Measurements from ENCODE around the gene POLE.

Gene POLE

GRCh38 chr12:132653567-132654290 lies 33.4 kb downstream of the POLE start:
- DNase-seq (ENCODE audit: low read depth): no peak

DNA sequence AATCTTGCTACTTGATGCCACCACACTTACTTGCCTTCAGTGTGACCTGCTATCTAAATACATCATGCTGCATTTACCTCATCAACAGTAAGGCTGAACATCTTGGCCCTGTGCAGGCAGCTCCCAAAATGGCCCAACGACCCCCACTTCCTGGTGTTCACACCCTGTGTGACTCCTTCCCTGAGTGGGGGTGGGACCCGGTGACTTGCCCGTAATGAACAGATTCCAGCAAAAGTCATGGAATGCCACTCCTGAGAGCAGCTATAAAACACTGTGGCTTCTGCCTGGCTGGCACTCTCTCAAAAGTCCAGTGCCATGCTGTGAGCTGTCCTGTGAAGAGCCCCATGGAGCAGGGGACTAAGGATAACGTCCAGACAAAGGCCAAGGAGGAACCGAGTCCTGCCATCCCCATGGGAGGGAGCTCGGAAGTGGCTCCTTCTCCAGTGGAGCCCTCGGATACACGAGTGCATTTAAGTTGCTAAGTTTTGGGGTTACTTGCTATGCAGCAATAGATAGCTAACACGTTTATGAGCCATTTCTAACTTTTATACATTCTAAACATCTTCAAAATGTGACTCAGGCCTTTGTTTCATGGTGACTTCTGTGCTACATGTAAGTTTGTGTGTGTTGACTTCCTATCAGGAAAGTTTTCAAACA lies 35.6 kb downstream of the POLE start:
- no peak for DNase-seq (ENCODE audit: low read depth)

DNA sequence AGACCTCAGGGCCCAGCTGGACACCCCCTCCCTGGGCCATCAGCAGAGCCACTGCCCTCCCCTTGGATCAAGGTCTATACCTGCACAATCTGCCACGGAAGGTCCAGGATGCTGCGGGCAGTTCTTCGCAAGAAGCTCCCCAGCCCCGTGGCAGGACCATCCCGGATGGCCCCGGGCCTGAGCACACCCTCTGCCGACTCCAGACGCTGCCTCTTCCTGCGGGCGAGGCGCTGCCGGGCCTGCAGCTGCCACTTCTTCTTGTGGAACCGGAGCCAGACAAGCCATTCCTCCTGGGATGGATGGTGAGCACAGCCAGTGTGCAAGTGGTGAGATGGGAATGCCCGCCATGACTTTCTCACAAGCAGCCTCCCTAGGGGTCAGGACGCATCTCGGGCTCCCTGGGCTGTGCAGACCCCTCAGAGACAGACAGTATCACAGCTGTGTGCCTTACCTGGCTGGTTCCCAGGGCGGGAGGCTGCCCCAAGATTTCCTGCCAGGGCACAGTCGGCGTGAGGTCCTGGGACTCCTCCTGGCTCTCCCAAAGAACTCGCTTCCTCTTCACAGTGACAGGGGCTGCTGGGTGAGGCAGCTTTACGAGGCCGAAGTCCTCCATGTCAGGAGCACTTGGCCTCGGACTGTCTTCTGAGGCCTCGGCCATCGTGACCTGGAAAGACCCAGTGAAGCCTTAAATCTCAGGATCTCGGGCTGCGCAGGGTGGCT lies 37.8 kb downstream of the POLE start:
- DNase-seq (ENCODE audit: low read depth): no peak

DNA sequence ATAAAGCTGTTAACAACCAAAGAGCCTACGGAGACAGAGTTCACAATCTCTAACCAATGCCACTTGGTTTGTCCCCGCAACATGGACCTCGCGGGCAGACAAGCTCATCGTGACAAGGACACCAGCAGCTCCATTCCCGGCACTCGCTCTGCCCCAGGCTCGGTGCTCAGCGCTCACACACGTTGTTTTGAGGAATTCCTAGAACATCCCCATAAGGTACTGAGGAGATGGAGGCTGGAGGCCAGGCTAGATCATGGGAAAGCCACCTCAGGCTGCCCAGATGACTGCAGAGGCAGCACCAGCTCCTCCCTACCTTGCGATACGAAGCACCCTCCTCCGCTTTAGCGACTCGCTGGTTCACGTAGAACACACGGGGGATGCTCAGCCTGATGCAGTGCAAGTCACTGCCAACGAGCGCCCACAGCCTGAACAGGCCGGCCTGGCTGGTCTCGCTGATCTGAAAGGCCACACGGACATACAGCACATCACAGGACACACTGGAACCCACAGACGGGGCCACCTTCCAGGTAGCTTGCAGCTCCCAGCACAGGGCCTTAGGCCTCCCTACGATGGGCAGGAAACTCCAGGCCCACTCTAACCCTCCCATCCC lies 38.4 kb downstream of the POLE start:
- no peak for DNase-seq (ENCODE audit: low read depth)

DNA sequence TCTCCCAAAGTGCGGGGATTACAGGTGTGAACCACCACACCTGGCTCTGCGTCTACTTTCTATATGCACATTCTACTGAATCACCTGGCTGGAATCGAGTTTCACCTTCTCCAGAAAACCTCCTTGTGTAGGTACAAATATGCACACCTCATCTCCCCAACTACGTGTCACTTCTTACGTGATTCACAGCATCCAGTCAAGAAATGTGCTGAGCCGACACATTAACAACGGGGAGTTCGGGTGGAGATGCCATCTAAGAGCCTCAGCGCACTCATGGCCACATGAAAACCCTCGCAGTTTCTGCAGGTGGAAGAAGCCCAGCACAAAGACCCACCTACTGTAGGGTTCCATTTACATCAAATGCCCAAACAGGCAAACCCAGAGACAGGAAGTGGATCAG lies 39.3 kb downstream of the POLE start:
- no peak for DNase-seq (ENCODE audit: low read depth)

DNA sequence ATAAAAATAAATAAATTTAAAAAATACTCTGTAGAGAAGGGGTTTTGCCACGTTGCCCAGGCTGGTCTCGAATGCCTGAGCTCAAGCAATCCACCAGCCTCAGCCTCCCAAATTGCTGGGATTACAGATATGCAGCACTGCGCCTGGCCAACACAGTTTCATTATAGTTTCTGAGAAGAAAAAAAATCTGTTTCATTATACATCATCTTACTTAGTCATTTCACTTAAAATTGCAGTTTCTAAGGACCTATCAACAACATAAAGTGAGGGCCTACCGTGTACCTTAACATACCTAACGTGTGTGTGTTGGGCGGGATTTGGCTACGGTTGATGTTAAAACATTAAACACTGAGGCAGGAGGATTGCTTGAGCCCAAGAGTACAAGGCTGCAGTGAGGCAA lies 40.3 kb downstream of the POLE start:
- DNase-seq (ENCODE audit: low read depth): no peak

DNA sequence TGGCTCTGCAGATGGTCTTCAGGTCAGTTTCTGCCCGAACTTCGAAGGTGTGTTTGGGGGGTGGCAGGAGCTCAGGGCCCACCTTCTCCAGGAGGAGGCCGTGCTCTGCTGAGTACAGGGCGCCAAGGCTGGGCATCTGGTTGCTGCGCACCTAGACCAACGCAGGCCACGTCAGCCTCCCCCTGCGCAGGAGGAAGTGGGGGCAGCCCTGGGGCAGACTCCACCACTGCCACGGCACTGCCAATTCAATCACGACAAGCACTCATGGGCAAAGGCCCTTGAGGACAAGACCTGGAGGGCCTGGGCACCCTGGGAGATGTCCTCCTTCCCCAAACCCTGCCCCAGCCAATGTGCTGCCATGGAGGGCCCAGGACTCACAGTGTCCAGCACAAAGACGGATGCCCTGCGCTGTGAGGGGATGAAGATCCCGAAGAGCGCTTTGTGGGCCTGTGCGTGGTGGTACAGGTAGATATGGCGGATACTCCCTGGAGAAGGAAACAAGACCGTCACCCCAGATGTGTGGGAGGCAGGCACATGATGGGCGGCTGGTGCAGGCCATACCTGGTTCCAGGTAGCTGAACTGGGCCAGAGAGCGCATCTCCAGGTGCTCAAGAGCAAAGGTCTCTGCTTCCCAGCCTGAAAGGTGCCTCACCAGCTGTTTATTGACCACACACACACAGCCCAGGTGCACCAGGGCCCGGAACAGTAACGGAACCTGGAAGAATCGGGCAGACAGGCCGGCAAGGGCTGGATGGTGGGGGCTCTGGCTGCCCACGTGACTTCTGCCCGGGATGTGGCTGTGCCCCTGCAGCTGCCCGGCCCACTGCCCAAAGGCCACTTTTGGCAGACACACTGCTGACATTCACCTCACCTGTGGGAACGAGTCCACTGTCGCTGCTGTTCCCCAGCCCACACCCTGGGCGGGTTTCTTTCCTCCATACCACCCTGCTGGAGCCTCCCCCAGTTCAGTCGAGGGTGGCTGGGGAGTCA lies 44.0 kb downstream of the POLE start:
- no peak for DNase-seq (ENCODE audit: low read depth)

DNA sequence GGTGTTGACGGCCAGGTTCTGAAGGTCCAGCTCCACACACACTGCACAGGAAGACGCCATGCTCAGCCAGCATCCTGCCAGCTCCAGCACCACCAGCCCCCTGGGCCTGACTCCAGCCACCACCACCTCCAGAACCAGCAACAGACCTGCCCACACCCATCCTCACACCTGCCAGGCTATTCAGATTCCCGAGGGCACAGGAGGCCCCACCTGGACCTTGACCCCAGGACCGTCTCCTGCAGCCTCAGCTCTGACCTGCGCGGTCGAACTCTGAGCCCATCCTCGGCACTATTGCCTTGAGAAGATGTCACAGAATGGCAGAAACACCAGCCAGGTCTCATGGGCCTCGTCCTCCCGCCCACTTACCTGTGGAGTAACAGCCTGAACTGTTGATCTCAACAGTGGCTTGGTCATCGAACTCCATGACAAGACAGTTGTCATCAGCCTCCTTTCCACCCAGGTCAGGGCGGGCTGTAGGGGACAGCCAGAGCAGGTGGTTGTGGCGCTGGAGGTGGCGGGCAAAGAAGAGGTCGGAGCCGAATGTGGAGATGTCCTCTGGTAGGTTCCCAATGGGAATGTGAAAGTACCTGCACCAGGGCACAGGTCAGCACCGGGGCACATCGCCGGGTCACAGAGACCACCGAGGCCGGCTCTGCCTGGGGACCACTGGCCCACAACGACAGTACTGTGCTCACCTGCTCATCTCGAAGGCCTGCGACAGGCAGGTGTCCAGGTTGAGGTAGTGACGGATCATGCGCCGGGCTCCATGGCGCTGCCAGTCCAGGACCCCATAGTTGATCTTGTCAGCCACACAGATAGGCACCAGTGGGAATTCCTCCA lies 45.1 kb downstream of the POLE start:
- no peak for DNase-seq (ENCODE audit: low read depth)

GRCh38 chr12:132640936-132641335 lies 46.2 kb downstream of the POLE start:
- DNase-seq (ENCODE audit: low read depth): no peak

- DNase-seq (ENCODE audit: low read depth): no peak
These were observed 47.1 kb downstream of the POLE start for GRCh38 chr12:132639956-132640520.

DNA sequence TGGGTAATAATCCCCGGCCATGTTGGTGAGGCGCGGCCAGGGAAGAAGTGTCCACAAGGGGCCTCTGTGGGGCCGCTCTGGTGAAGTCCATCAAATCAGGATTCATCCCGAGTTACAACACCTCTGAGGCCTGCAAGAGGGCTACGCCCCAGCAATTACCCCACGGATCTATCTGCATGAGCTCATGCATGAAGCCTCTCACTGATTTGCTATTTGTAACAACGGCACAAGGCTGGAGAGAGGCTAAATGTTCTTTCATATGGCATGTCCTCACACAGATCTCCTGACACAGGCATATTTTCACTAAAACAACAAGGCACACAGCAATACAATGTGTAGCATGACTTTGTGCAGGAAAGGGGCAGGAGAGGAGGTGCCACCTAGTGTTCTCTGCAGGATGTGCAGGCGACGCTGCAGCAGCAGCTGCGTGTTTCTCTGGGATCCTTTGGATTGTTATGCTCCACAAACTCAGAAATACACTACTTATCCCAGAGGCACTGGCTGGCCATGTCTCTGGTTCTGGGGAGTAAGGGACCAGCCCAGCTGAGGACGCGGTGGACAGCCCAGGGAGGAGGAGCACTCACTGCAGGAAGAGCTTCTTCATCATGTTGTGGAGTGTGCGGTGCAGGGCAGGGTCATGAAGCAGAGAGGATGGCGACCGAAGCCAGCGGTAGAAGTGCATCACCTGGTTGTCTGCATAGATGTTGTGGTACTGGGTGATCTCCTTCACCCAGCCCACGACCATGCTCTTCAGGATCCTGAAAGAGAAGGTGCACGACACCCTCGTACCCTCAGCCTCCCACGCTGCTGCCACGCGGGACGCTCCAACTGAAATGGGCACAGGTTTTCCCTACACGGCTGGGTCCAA lies 48.4 kb downstream of the POLE start:
- peak; percentile 53 for DNase-seq (ENCODE audit: low read depth)

GRCh38 chr12:132637811-132638210 lies 49.3 kb downstream of the POLE start:
- DNase-seq (ENCODE audit: low read depth): no peak

DNA sequence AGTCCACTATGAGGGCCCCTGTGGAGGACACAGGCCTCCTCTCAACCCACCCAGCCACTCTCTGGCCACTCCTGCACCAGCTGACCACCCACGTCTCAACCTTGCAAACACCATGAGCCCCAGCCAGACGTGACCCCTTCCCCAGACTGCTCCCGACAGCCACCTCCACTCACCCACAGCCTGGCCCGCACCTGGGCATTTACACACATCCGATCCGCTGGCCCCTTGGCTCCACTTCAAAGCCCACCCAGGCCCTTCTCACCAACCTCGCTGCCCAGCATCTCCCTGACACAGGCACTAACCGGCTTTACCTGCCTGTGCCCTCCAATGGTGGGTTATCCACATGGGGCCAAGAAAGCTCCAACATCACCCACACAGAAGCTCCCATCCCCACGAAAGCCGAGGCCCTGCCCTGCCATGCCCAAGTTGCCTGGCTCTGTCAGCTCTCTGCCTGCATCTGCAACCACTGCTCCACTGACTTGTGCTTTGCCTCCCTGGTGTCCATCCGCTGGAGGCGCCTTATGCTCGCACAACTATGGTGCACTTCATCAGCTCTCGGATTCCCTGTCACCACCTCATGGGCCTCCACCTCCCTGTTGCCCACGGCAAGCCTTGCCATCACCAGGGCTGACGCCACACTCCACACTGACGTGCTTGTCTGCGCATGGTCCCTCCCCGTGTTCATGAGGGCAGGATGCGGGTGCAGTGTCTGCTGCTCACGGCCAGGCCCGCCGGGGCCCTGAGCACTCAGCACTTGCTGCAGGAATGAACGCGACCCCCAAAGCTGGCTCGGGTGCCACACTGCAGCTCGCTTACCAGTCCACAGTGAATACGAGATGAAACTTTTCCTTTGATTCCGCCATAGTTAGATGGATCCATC lies 51.8 kb downstream of the POLE start:
- no peak for DNase-seq (ENCODE audit: low read depth)

DNA sequence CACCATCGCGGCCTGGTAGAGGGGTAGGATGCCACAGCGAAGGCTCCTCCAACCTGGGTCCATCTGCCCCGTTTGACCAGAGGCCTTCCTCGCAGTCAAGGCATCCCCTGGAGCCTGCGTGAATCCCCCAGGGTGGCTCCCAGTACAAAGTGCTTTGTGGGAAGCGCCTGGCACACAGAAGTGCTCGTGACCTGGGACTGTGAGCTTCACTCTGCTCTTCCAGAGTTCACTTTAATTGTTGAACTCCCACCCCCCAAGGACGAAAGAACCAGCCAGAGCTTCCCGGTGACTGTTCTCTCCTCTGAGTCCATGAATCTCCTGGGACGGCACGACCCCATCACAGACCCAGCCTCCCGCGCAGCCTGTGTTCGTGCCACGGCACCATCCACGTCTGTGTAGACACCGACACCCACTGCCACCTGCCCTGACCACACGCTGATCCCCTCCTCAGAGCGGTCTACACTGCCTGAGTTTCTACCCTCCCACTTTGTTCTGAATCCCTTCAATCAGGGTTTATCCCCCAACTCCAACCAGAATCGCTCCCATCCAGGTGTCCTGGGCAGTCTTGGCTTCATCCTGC lies 52.6 kb downstream of the POLE start:
- no peak for DNase-seq (ENCODE audit: low read depth)

GRCh38 chr12:132633901-132634300 lies 53.2 kb downstream of the POLE start:
- DNase-seq (ENCODE audit: low read depth): no peak

- no peak for DNase-seq (ENCODE audit: low read depth)
These were observed 53.7 kb downstream of the POLE start for GRCh38 chr12:132633398-132633797.

- DNase-seq (ENCODE audit: low read depth): no peak
These were observed 54.5 kb downstream of the POLE start for GRCh38 chr12:132632521-132633228.

All from stromal cell of bone marrow (primary cell).